WTC11 (cell line): ENCODE results near the gene FKBP5.

Experiments
- CREM ChIP-seq: sonication (generic); formaldehyde crosslinking; IDR thresholded peaks from 2 replicates; pipeline ENCODE4 v1.8.1; 2022; ENCODE audit warnings: mild to moderate bottlenecking, missing genetic modification reagents, moderate library complexity
- FOXJ3 ChIP-seq: sonication (generic); formaldehyde crosslinking; IDR thresholded peaks from 2 replicates; pipeline ENCODE4 v1.9.0; 2021; ENCODE audit warnings: missing genetic modification reagents, mild to moderate bottlenecking, borderline replicate concordance
- KAT7 ChIP-seq: sonication (generic); formaldehyde crosslinking; IDR thresholded peaks from 2 replicates; pipeline ENCODE4 v1.8.1; 2023; ENCODE audit warnings: missing genetic modification reagents, mild to moderate bottlenecking, borderline replicate concordance
- MYBL2 ChIP-seq: sonication (generic); formaldehyde crosslinking; IDR thresholded peaks from 2 replicates; pipeline ENCODE4 v1.8.1; 2023; ENCODE audit warnings: mild to moderate bottlenecking, moderate library complexity, missing genetic modification reagents
- ZNF121 ChIP-seq: sonication (generic); formaldehyde crosslinking; IDR thresholded peaks from 2 replicates; pipeline ENCODE4 v1.8.0; 2023; ENCODE audit warnings: missing genetic modification reagents
- TF ChIP-seq, protein P1 (sequence below): fragments of 200-600 bp; IDR thresholded peaks from 2 replicates; pipeline ENCODE4 v1.8.0; 2022; ENCODE audit warnings: antibody characterized with exemption
- TF ChIP-seq, protein P2 (sequence below): sonication (generic); formaldehyde crosslinking; IDR thresholded peaks from 2 replicates; pipeline ENCODE4 v1.8.1; 2023; ENCODE audit warnings: mild to moderate bottlenecking, missing genetic modification reagents, borderline replicate concordance

DNA sequence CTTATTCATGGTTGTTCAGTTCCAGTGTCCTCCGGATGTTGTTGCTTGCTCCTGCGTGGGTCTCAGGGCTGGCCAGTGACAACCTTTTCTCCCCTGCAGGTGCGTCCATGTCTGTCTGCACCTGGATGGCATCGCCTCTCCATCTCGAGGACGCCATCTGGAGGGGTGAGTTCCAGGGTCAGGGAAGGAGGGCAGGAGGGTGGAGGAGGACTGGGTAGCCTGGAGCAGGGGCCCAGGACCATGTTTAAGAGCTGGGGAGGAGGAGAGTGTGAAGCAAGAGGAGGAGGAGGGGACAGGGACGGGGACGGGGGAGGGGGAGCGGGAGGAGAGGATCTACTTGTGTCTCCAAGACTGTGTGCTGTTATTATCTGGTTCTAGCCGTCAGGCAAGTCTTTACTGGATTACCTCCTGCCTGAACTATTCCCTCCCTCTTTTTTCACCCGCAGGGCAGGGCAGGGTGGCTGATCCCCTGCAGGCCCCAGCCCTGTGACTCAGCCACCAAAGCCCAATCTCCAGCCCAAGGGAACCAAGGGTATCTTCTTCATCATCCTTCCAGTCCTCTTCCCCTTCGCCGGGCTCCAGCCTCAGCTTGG is 143.8 kb downstream of the FKBP5 start:
- TF ChIP-seq KAT7 (CRISPR knock-in tag): no peak
- TF ChIP-seq, protein P1, sequence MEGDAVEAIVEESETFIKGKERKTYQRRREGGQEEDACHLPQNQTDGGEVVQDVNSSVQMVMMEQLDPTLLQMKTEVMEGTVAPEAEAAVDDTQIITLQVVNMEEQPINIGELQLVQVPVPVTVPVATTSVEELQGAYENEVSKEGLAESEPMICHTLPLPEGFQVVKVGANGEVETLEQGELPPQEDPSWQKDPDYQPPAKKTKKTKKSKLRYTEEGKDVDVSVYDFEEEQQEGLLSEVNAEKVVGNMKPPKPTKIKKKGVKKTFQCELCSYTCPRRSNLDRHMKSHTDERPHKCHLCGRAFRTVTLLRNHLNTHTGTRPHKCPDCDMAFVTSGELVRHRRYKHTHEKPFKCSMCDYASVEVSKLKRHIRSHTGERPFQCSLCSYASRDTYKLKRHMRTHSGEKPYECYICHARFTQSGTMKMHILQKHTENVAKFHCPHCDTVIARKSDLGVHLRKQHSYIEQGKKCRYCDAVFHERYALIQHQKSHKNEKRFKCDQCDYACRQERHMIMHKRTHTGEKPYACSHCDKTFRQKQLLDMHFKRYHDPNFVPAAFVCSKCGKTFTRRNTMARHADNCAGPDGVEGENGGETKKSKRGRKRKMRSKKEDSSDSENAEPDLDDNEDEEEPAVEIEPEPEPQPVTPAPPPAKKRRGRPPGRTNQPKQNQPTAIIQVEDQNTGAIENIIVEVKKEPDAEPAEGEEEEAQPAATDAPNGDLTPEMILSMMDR: no peak
- TF ChIP-seq, protein P2, sequence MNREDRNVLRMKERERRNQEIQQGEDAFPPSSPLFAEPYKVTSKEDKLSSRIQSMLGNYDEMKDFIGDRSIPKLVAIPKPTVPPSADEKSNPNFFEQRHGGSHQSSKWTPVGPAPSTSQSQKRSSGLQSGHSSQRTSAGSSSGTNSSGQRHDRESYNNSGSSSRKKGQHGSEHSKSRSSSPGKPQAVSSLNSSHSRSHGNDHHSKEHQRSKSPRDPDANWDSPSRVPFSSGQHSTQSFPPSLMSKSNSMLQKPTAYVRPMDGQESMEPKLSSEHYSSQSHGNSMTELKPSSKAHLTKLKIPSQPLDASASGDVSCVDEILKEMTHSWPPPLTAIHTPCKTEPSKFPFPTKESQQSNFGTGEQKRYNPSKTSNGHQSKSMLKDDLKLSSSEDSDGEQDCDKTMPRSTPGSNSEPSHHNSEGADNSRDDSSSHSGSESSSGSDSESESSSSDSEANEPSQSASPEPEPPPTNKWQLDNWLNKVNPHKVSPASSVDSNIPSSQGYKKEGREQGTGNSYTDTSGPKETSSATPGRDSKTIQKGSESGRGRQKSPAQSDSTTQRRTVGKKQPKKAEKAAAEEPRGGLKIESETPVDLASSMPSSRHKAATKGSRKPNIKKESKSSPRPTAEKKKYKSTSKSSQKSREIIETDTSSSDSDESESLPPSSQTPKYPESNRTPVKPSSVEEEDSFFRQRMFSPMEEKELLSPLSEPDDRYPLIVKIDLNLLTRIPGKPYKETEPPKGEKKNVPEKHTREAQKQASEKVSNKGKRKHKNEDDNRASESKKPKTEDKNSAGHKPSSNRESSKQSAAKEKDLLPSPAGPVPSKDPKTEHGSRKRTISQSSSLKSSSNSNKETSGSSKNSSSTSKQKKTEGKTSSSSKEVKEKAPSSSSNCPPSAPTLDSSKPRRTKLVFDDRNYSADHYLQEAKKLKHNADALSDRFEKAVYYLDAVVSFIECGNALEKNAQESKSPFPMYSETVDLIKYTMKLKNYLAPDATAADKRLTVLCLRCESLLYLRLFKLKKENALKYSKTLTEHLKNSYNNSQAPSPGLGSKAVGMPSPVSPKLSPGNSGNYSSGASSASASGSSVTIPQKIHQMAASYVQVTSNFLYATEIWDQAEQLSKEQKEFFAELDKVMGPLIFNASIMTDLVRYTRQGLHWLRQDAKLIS (CRISPR knock-in tag): no peak
- TF ChIP-seq CREM: no peak
- no peak for TF ChIP-seq FOXJ3 (CRISPR knock-in tag)
- no peak for TF ChIP-seq MYBL2 (CRISPR knock-in tag)
- no peak for TF ChIP-seq ZNF121 (CRISPR knock-in tag)
